ENCODE results near the gene MRLN.

DNA sequence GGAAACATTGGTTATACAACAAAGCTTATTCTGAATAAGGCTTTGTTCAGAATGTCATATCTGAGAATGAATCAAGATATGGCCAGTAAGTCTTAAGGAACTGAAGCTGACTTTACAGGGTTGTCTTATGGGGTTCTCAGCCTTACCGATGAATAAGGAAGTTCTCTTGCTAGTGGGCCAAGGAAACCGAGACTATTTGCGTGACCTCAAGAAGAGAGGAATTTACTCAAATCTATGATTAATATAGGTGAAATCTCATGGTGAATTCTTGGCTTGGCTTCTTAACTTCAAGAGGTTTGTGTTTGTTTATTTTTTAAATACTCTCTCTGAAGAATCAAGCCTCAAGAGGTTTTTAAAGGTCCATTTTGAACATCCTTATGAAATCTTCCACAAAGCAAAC, 4.7 kb upstream of the MRLN start:
- TF ChIP-seq SP1 (IDR thresholded peaks at IDR 0.05; ENCODE audit: low read depth, low read length) (no peak), JUND (IDR thresholded peaks at IDR 0.05; ENCODE audit: low read length) (no peak), KDM1A (IDR thresholded peaks at IDR 0.05; ENCODE audit: borderline replicate concordance, low read length) (no peak), POLR2AphosphoS5 (IDR thresholded peaks at IDR 0.05; ENCODE audit: low read depth, low read length) (no peak), CEBPB (IDR thresholded peaks at IDR 0.05; ENCODE audit: low read depth, low read length) (no peak), SRF (IDR thresholded peaks at IDR 0.05; ENCODE audit: low read depth, low read length) (no peak)
- TF ChIP-seq, protein P1, sequence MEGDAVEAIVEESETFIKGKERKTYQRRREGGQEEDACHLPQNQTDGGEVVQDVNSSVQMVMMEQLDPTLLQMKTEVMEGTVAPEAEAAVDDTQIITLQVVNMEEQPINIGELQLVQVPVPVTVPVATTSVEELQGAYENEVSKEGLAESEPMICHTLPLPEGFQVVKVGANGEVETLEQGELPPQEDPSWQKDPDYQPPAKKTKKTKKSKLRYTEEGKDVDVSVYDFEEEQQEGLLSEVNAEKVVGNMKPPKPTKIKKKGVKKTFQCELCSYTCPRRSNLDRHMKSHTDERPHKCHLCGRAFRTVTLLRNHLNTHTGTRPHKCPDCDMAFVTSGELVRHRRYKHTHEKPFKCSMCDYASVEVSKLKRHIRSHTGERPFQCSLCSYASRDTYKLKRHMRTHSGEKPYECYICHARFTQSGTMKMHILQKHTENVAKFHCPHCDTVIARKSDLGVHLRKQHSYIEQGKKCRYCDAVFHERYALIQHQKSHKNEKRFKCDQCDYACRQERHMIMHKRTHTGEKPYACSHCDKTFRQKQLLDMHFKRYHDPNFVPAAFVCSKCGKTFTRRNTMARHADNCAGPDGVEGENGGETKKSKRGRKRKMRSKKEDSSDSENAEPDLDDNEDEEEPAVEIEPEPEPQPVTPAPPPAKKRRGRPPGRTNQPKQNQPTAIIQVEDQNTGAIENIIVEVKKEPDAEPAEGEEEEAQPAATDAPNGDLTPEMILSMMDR (IDR thresholded peaks at IDR 0.05; ENCODE audit: control extremely low read depth in 1 of 3, insufficient read depth in 1 of 3, low read depth in 1 of 3, low read length in 3 of 3): no peak

All from H1 (cell line).